ENCODE results near the gene COL7A1.
"Not testable (repeated sequence)": the region's sequence is repeated elsewhere in the genome, so short reads cannot be mapped to it uniquely, and the experiment has no call there.

Gene COL7A1

DNA sequence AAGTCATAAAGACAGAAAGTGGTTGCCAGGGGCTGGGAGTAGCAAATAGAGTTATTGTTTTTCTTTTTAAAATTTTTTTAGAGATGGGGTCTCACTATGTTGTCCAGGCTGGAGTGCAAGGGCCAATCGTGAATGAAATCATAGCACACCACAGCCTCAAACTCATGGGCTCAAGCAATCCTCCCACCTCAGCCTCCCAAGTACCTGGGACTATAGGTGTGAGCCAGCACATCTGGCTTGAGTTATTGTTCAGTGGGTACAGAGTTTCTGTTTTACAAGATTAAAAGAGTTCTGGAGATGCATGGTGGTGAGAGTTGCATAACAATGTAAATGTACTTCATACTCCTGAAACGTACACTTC is 62.2 kb downstream of the COL7A1 start:
- no peak for DNase-seq

DNA sequence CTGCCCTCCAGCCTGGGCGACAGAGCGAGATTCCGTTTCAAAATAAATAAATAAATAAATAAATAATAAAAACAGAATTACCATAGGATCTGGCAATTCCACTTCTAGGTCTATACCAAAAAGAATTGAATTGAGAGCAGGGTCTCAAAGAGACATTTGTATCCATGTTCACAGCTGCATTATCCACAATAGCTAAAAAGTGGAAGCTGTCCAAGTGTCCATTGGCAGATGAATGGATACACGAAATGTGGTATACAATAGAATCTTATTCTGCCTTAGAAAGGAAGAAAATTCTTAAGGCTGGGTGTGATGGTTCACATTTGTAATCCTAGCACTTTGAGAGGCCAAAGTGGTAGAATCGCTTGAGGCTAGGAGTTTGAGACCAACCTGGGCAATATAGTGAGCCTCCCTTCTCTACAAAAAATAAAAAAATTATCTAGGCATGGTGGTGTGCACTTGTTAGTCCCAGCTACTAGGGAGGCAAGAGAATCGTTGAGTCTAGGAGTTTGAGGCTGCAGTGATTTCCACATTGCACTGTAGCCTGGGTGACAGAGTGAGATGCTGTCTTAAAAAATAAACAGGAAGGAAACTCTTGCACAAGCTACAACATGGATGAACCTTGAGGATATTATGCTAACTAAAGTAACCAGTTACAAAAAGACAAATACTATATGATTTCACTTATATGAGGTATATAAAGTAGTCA is 62.7 kb downstream of the COL7A1 start:
- no peak for DNase-seq

DNA sequence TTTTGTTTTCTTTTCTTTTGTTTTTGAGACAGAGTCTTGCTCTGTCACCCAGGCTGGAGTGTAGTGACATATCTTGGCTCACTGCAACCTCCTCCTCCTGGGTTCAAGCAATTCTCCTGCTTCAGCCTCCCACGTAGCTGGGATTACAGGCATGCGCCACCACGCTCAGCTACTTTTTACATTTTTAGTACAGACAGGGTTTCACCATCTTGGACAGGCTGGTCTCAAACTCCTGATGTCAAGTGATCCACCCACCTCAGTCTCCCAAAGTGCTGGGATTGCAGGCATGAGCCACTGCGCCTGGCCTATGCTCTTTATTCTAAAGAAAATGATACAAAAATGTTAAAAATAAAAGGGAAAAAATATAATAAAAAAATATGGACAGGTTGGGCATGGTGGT is 64.4 kb downstream of the COL7A1 start:
- not testable (repeated sequence) for DNase-seq

DNA sequence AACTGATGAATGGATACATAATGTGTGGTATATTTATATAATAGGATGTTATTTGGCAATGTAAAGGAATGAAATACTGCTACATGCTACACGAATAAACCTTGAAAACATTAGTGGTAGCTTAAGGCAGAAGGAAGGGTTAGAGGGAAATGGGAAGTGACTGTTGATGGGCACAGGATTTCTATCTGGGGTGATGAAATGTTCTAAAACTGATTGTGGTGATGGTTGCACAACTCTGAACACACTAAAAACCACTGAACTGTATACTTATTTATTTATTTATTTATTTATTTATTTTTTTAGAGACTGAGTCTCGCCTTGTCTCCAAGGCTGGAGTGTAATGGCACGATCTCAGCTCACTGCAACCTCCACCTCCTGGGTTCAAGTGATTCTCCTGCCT is 66.4 kb downstream of the COL7A1 start:
- no peak for DNase-seq

DNA sequence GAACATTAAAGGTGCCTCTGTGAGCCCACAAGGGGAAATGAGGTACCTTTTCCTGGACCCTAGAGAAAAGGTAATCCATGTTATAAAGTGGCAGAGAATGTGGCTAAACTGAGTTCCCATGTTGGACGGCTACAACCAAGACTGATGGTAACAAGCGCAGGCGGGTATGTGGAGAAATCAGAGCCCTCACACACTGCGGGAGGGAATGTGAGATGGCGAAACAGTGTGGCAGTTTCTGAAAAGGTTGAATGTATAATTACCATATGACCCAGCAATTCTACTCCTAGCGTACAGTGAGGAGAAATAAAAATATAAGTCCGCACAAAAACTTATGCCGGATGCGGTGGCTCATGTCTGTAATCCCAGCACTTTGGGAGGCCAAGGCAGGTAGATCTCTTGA is 67.1 kb downstream of the COL7A1 start:
- no peak for DNase-seq

DNA sequence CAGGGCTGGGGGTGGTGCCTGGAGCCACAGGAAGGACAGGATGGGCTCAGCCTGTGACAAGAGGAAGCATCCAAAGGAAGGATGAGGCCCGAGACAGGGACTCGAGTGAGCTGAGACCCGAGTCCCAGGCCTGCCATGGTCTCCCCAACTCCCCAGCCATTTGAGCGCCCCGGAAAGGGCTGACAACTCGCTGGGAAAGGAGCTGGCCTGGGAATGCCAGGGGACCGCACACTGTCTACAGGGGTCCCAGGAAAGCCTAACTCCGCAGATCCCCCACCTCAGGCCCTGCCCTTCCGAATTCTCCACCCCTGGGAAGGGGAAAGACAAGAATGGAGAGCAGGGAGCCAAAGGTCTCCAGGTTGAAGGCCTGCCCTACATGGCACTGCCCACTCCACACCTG is 70.2 kb downstream of the COL7A1 start:
- no peak for DNase-seq

DNA sequence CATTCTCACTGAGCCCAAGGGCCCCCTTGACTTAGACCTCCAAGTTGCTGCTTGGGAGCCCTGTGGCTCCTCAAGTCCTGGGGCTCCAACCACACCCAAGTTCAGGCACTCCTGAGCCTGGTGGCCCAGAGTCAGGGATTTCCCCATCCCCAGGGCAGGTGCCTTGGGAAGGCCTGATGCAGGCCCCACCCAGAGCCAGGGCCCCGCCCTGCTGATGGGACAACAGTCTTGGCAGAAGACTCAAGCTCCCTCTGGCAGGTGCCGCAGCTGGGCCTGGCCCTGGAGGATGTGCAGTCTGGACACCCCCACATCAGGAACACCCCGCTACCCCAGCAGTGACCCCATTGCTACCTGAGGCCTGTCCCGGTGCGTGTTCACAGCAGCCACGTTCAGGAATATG is 73.5 kb downstream of the COL7A1 start:
- no peak for DNase-seq

DNA sequence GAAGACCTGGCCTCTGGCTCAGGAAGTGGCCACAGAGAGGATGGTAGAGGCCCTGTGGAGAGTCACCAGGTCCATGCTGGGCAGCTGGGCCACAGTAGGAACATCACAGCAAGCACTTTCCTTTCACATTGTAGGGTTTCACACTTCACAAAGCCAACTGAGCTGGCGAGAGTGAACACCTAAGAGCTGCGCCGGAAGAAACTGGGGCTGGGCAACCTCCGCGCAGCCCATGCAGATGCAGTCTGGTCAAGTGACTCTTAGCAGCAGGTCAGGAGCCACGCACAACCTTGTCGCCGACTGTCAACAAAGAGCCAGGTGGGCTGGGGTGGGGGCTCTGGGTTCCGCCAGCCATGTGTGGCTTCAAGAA is 75.9 kb downstream of the COL7A1 start:
- no peak for DNase-seq

DNA sequence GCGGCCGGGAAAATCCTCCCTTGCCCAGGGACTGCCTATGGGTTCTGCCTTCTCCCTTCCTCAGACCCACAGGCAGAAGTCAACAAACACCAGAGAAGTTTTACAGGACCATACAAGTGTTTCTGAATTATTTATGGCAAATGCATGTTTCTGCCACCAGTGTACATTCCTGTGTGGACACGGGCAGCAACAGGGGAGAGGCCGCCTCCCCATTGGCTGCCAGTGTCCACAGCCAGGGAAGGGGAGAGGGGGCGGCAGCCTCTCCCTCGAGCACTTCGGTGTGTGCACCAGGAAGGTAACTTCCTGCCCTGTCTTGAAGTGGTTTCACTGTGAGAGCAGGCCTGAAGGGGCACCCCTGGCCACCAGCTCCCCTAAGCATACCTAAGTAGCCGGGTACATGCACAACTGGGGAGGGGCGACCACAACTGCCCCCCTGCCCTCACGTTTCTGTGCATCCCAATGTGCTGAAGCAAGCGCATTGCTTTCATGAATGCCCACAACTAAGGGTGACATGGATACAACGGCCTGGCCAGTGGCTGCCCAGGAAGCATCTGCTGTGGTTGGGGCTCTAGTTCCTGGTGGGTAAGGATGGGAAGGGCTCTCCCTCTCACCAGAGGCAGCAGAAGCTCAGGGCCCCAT is 76.4 kb downstream of the COL7A1 start:
- no peak for DNase-seq

DNA sequence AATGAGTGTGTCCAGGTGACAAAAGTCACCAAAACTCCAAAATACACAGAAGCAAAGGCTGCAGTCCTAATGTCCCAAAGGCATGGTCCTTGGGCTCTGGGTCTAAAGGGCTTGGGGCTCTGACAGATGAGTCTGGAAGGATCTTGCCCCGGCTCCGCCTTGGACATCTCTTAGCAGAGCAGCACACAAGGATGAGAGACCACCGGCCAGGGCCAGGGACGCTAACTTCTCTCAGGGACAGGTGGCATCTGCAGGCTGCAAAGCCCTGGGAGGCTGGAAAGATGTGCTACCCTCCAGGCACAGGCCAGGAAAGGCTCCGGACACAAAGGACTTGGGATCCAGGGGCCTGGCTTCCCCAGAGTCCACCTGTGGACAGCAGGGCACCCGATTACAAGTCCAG is 77.1 kb downstream of the COL7A1 start:
- no peak for DNase-seq

DNA sequence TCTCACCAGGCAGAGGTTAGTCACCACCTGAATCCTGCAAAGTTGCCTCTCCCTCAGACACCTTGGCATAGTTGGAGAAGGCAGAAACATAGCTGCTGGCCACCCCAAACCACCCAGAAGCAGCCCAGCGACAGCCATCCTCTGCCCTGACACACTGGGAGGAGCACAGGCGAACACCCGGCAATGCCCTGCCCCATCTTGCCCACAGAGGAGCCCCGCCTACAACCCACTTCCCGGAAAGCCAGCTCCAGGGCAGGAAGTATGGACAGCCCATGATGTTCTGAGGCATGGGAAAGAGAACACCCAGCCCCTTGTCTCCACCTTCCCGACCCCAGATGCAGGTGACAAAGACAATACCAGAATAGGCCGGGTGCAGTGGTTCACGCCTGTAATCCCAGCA is 78.6 kb downstream of the COL7A1 start:
- no peak for DNase-seq

DNA sequence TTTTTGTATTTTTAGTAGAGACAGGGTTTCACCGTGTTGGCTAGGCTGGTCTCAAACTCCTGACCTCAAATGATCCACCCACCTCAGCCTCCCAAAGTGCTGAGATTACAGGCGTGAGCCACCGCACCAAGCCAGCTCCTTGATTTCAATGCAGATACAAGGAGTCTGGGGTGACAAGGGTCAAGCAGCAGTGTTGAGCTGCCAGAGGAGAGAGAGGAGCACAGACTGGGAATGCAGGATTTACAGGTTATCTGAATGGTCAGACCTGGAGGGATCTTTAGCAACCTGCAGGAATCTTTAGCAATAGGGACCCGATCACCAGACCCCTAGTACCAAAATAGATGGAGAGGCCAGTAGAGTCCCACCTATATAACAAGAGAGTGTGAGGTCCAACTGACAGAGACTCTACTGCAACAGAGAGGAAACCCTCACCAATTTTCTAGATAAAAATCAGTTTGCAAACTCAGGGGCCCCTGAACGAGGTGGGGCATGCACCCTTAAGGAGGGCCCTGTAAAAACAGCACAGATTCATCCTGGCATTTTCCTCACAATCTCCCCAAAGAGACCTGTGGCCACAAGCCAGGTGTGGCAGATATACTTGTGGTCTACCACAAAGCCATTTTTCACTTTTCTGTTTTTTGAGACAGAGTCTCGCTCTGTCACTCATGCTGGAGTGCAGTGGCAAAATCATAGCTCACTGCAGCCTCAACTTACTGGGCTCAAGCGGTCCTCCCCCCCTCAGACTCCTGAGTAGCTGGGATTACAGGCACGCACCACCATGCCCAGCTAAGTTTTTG is 80.5 kb downstream of the COL7A1 start:
- DNase-seq, result no peak

Measured in cortex of kidney (tissue), 1 donor.